Neural crest cell (in vitro differentiated cells): ENCODE measurements around the gene GDF7. TPM values are rescaled to one million over a fixed set of nuclear protein-coding genes. Genes with fewer than 3 reads are reported as not detected.
A peak's percentile ranks its signal among the peaks of the same experiment; 100 is the strongest.

Experiments
- DNase-seq: peaks from one replicate; pipeline ENCODE4 v3.0.0; 2021; ENCODE audit warnings: low read depth, mixed read lengths, low spot score
- H3K27ac Mint-ChIP-seq: one replicate; pipeline ENCODE4 v1.8.0; 2021; ENCODE audit warnings: mild to moderate bottlenecking, mixed read lengths; ENCODE audit not compliant: unreplicated experiment
- H3K27me3 Mint-ChIP-seq: 2 replicates; pipeline ENCODE4 v1.8.0; 2021; ENCODE audit warnings: low read depth, mild to moderate bottlenecking, mixed read lengths
- H3K36me3 Mint-ChIP-seq: 2 replicates; pipeline ENCODE4 v1.8.0; 2021; ENCODE audit warnings: low read depth, mild to moderate bottlenecking, mixed read lengths
- H3K4me1 Mint-ChIP-seq: 2 replicates; pipeline ENCODE4 v1.8.0; 2021; ENCODE audit warnings: mixed read lengths
- H3K4me3 Mint-ChIP-seq: one replicate; pipeline ENCODE4 v1.8.0; 2021; ENCODE audit warnings: mild to moderate bottlenecking, mixed read lengths
- H3K9me3 Mint-ChIP-seq: 2 replicates; pipeline ENCODE4 v1.8.0; 2021; ENCODE audit warnings: mixed read lengths
- CTCF ChIP-seq: fragments of 200-600 bp; sonication (generic); conservative IDR thresholded peaks from 2 replicates; pipeline ENCODE4 v1.5.0; 2021; ENCODE audit warnings: antibody characterized with exemption, mild to moderate bottlenecking
- total RNA-seq: library from RNA; stranded (reverse); gene quantifications from 2 replicates; pipeline ENCODE4 v1.2.1, GENCODE V29; 2021

GDF7 gene
- total RNA-seq, 1 donor from 2014 or later = 0.40 TPM

GRCh38 chr2:20634507-20635112, 32.3 kb upstream of the GDF7 start:
- TF ChIP-seq CTCF = no peak
- H3K27me3 Mint-ChIP-seq = no peaks in the 10 kb centered on the region
- no peaks in the 10 kb centered on the region for H3K36me3 Mint-ChIP-seq
- no peak for DNase-seq
- peaks cover 17% of the 10 kb centered on the region for H3K4me1 Mint-ChIP-seq
- H3K4me3 Mint-ChIP-seq = no peak overlapping the region
- no peaks in the 10 kb centered on the region for H3K9me3 Mint-ChIP-seq
- H3K27ac Mint-ChIP-seq = no peak overlapping the region

- Mint-ChIP-seq H3K4me1 (peaks cover 15% of the 10 kb centered on the region), H3K4me3 (no peak overlapping the region), H3K27ac (no peak overlapping the region), H3K27me3 (no peaks in the 10 kb centered on the region), H3K9me3 (no peaks in the 10 kb centered on the region), H3K36me3 (no peaks in the 10 kb centered on the region)
- TF ChIP-seq CTCF = no peak
- no peak for DNase-seq
Observed at GRCh38 chr2:20635113-20635510, 31.8 kb upstream of the GDF7 start.

- H3K4me1 Mint-ChIP-seq = peaks cover 15% of the 10 kb centered on the region
- H3K27ac Mint-ChIP-seq = peak overlapping the region; percentile 81
- H3K4me3 Mint-ChIP-seq = no peak overlapping the region
- no peaks in the 10 kb centered on the region for H3K9me3 Mint-ChIP-seq
- no peaks in the 10 kb centered on the region for H3K36me3 Mint-ChIP-seq
- no peaks in the 10 kb centered on the region for H3K27me3 Mint-ChIP-seq
- DNase-seq = peak; percentile 95
- peak; percentile 99 for TF ChIP-seq CTCF
Observed at GRCh38 chr2:20635675-20636584, 31.0 kb upstream of the GDF7 start.

- TF ChIP-seq CTCF = no peak
- Mint-ChIP-seq H3K4me1 (peaks cover 18% of the 10 kb centered on the region), H3K9me3 (no peaks in the 10 kb centered on the region), H3K27ac (peak overlapping the region; percentile 43), H3K36me3 (no peaks in the 10 kb centered on the region), H3K27me3 (no peaks in the 10 kb centered on the region), H3K4me3 (no peak overlapping the region)
- DNase-seq = no peak
Observed at GRCh38 chr2:20637147-20637546, 29.8 kb upstream of the GDF7 start.

- no peak for DNase-seq
- TF ChIP-seq CTCF = no peak
- no peak overlapping the region for H3K4me3 Mint-ChIP-seq
- no peaks in the 10 kb centered on the region for H3K36me3 Mint-ChIP-seq
- H3K9me3 Mint-ChIP-seq = no peaks in the 10 kb centered on the region
- H3K4me1 Mint-ChIP-seq = peaks cover 18% of the 10 kb centered on the region
- H3K27me3 Mint-ChIP-seq = no peaks in the 10 kb centered on the region
- H3K27ac Mint-ChIP-seq = no peak overlapping the region
Observed at GRCh38 chr2:20638014-20638413, 28.9 kb upstream of the GDF7 start.
